ENCODE measurements around the gene CLCN3.

GRCh38 chr4:169644802-169645201 is 24.4 kb downstream of the CLCN3 start:
- TF ChIP-seq CTCF (IDR thresholded peaks at IDR 0.05; ENCODE audit: low read depth, low read length) (no peak), POLR2A (IDR thresholded peaks at IDR 0.05; ENCODE audit: extremely low read depth, insufficient read length) (no peak), MAX (IDR thresholded peaks at IDR 0.05; ENCODE audit: low read depth, low read length) (no peak), MYC (IDR thresholded peaks at IDR 0.05; ENCODE audit: low read depth, low read length) (no peak)

Measured in NB4 (cell line).